Tibial nerve (tissue), 4 donors: ENCODE data around the gene UMOD. TPM values are rescaled to one million over a fixed set of nuclear protein-coding genes. Genes with fewer than 3 reads are reported as not detected.

Experiments used
- DNase-seq, 2 donors: peaks; one replicate each; pipeline ENCODE4 v3.0.0-alpha.2; 2019; ENCODE audit warnings: low spot score in 2 of 2
- H3K27ac ChIP-seq, 4 donors: fragments of 200-600 bp; sonication (generic) in 3 of 4; one replicate each; pipeline ENCODE4 v1.5.1; 2017 to 2019; ENCODE audit warnings: mild to moderate bottlenecking in 1 of 4
- H3K27me3 ChIP-seq, 2 donors: fragments of 200-600 bp; sonication (generic) in 1 of 2; one replicate each; pipeline versions ENCODE4 v1.5.1 to v1.6.0; 2017 to 2019
- H3K36me3 ChIP-seq, 3 donors: fragments of 200-600 bp; sonication (generic); one replicate each; pipeline ENCODE4 v1.5.1; 2018 to 2019
- H3K4me1 ChIP-seq, 4 donors: fragments of 200-600 bp; sonication (generic) in 3 of 4; one replicate each; pipeline ENCODE4 v1.5.1; 2017 to 2019
- H3K4me3 ChIP-seq, 4 donors: fragments of 200-600 bp; sonication (generic) in 3 of 4; one replicate each; pipeline ENCODE4 v1.5.1; 2017 to 2019; ENCODE audit warnings: mild to moderate bottlenecking in 1 of 4, moderate library complexity in 1 of 4
- H3K9me3 ChIP-seq, 4 donors: fragments of 200-600 bp; sonication (generic) in 3 of 4; one replicate each; pipeline ENCODE4 v1.5.1; 2017 to 2019
- EP300 ChIP-seq, 2 donors: sonication (generic); formaldehyde crosslinking; IDR thresholded peaks; one replicate each; pipeline ENCODE4 v1.6.1; 2017; ENCODE audit warnings: antibody characterized with exemption in 2 of 2, mild to moderate bottlenecking in 1 of 2
- WGBS, 2 donors: methylation state at CpG; one replicate each; pipeline ENCODE4 v1.1.5; 2018; 5-methylcytosine and 5-hydroxymethylcytosine counted together
- total RNA-seq, 4 donors: library from RNA; depleted of rRNA; stranded (reverse); fragments of >200 nt; gene quantifications; one replicate each; pipeline ENCODE4 v1.1.0, GENCODE V29; 2016
- TF ChIP-seq, protein P1 (sequence below), 5 experiments: fragments of 200-600 bp in 3 of 5; fragments of 450-650 bp in 2 of 5; sonication (generic) in 3 of 5; IDR thresholded peaks; one replicate each; pipeline ENCODE4 v1.5.1; 2016 to 2019; ENCODE audit warnings: antibody characterized with exemption in 5 of 5, mild to moderate bottlenecking in 3 of 5, moderate library complexity in 2 of 5

The UMOD gene
- total RNA-seq, 4 donors from 2014 or later, result not detected

DNA sequence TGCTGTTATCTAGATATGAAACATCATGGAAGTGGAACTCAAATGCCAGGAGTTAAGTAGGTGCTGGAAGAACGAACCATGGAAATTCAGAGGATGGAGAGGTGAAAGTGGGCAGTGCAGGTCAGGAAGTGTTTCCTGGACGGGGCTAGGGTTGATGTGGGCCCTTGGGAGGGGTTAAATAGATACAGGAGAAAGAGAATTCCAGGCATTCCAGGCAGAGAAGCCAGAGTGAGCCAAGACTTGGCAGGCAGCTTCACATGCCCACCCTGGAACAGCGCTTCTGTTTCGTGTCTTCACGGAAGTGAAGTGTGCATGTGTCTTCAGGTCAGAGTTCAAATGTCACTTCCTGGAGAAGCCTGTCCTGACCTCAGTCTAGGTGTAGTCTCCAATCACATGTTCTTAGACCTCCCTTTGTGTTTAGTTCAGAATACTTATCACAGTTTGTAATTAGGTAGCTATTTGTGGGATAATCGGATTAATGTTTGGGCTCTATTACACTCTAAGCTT, 66.5 kb downstream of the UMOD start:
- H3K27ac ChIP-seq, result no peak overlapping the region
- 29 to 37% methylated on average over 6 of the region's 6 CpGs for WGBS, 2 donors
- no peaks in the 10 kb centered on the region for H3K9me3 ChIP-seq
- no peak overlapping the region for H3K4me3 ChIP-seq
- no peaks in the 10 kb centered on the region for H3K27me3 ChIP-seq
- H3K36me3 ChIP-seq, result no peaks in the 10 kb centered on the region
- no peaks in the 10 kb centered on the region for H3K4me1 ChIP-seq
- no peak for DNase-seq
- no peak for TF ChIP-seq EP300 (IDR thresholded peaks at IDR 0.05)
- TF ChIP-seq, protein P1, sequence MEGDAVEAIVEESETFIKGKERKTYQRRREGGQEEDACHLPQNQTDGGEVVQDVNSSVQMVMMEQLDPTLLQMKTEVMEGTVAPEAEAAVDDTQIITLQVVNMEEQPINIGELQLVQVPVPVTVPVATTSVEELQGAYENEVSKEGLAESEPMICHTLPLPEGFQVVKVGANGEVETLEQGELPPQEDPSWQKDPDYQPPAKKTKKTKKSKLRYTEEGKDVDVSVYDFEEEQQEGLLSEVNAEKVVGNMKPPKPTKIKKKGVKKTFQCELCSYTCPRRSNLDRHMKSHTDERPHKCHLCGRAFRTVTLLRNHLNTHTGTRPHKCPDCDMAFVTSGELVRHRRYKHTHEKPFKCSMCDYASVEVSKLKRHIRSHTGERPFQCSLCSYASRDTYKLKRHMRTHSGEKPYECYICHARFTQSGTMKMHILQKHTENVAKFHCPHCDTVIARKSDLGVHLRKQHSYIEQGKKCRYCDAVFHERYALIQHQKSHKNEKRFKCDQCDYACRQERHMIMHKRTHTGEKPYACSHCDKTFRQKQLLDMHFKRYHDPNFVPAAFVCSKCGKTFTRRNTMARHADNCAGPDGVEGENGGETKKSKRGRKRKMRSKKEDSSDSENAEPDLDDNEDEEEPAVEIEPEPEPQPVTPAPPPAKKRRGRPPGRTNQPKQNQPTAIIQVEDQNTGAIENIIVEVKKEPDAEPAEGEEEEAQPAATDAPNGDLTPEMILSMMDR (IDR thresholded peaks at IDR 0.05), result no peak

Other genes starting within 250 kb of the UMOD start
- gene GP2, start 25.2 kb downstream of the UMOD start, total RNA-seq, result 1 to 10 TPM in 3 of 4 donors, under 1 TPM in 1; 0.98 to 7.8 (median 2.7) TPM
- gene PDILT, start 52.0 kb upstream of the UMOD start, total RNA-seq, result not detected
- gene ACSM5, start 56.8 kb upstream of the UMOD start, total RNA-seq, result 10 to 100 TPM; 10.5 to 25.1 (median 20.2) TPM
- not detected for gene ACSM2A, start 98.8 kb upstream of the UMOD start, total RNA-seq
- under 1 TPM in 1 of 4 donors, not detected in 3; 0.21 TPM for gene ACSM2B, start 223.7 kb upstream of the UMOD start, total RNA-seq